Gastroesophageal sphincter (tissue), 3 donors: ENCODE measurements around the gene DUSP16.

ENCODE experiments used
- CTCF ChIP-seq, 4 experiments: fragments of 200-600 bp in 2 of 4; fragments of 450-650 bp in 2 of 4; sonication (generic) in 1 of 4; IDR thresholded peaks; one replicate each; pipeline ENCODE4 v1.5.1; 2017 to 2019; ENCODE audit warnings: antibody characterized with exemption in 4 of 4, mild to moderate bottlenecking in 2 of 4, moderate library complexity in 2 of 4
- POLR2A ChIP-seq, 2 donors: fragments of 450-650 bp; IDR thresholded peaks; one replicate each; pipeline ENCODE4 v1.6.1; 2017; ENCODE audit warnings: antibody characterized with exemption in 2 of 2, mild to moderate bottlenecking in 2 of 2, moderate library complexity in 1 of 2

GRCh38 chr12:12531194-12531593 lies 31.5 kb downstream of the DUSP16 start:
- TF ChIP-seq CTCF (IDR thresholded peaks at IDR 0.05) (no peak), POLR2A (IDR thresholded peaks at IDR 0.05) (no peak)
